Measurements from ENCODE around the gene GPR62. TPM values are rescaled to one million over a fixed set of nuclear protein-coding genes. Genes with fewer than 3 reads are reported as not detected.
"Not testable (repeated sequence)": the region's sequence is repeated elsewhere in the genome, so short reads cannot be mapped to it uniquely, and the experiment has no call there.

Gene GPR62
- total and polyA plus RNA-seq, 9 donors, result 0.15 to 0.83 (median 0.30) TPM

DNA sequence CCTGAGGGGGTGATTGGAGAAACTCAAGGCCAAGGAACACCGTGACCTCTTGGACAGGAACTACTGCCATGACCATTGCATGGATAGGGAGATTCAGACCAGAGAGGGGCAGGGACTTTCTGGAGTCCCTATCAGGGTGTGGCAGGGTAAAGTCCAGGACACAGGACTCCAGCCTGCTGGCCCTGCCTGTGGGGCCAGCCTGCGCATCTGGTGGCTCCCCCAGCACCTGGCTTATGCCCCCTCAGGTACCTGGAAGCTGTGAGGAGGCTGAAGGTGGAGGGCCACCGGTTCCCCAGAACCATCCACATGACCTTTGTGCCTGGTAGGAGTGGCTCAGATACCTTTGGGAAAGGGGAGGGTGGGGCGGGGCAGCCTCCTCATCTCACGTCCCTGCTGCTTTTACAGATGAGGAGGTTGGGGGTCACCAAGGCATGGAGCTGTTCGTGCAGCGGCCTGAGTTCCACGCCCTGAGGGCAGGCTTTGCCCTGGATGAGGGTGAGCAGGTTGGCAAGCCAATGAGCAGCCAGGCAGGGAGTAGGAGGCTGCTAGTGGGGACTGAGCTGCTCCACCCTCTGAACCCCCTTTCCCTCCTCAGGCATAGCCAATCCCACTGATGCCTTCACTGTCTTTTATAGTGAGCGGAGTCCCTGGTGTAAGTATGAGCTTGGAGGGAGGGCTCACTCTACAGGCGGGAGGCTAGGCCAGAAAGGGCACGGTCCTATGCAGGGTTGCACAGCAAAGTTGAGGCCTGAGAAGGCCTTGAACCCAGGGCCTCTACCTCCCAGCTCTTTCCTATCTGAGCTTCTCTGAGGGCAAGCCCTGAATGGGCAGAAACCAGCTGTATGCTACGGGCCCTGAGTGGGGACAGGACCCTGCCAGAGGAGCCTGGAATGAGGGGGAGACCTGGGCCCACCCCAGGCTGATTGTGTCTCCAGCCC, 31.1 kb downstream of the GPR62 start:
- Histone ChIP-seq H3K9me3 (no peaks in the 10 kb centered on the region), H3K4me3 (no peak overlapping the region), H3K4me1 (ENCODE audit: insufficient read depth) (peaks cover 9% of the 10 kb centered on the region), H3K36me3 (no peaks in the 10 kb centered on the region), H3K27me3 (no peaks in the 10 kb centered on the region), H3K27ac (no peak overlapping the region)
- DNase-seq, result no peak
- intact Hi-C loops (cut with DNase I), result no loop called here
- 77 to 79% (median 79%) methylated on average over 11 to 12 of the region's 12 CpGs for WGBS, 3 donors
- TF ChIP-seq, protein P1, sequence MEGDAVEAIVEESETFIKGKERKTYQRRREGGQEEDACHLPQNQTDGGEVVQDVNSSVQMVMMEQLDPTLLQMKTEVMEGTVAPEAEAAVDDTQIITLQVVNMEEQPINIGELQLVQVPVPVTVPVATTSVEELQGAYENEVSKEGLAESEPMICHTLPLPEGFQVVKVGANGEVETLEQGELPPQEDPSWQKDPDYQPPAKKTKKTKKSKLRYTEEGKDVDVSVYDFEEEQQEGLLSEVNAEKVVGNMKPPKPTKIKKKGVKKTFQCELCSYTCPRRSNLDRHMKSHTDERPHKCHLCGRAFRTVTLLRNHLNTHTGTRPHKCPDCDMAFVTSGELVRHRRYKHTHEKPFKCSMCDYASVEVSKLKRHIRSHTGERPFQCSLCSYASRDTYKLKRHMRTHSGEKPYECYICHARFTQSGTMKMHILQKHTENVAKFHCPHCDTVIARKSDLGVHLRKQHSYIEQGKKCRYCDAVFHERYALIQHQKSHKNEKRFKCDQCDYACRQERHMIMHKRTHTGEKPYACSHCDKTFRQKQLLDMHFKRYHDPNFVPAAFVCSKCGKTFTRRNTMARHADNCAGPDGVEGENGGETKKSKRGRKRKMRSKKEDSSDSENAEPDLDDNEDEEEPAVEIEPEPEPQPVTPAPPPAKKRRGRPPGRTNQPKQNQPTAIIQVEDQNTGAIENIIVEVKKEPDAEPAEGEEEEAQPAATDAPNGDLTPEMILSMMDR (IDR thresholded peaks at IDR 0.05), result no peak
- no peak for TF ChIP-seq POLR2A (IDR thresholded peaks at IDR 0.05)
- TF ChIP-seq EP300 (IDR thresholded peaks at IDR 0.05), result no peak

DNA sequence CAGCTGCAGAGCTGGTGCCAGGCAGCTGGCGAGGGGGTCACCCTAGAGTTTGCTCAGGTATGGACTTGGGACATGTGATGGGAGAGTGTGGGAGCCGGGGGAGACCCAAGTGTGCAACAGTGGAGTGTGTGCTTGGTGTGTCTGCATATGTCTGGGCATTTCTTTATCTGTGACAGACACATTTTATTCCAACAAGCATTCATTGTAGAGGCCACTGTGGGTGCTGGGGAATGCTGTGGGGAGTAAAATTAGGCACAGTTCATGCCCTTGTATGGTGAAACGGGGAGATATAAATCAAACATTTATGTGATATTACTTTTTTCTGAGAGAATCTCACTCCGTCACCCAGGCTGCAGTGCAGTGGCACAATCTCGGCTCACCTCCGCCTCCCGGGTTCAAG, 32.4 kb downstream of the GPR62 start:
- peak in 1 of 5 donors; percentile 12 for DNase-seq
- Histone ChIP-seq H3K27me3 (no peaks in the 10 kb centered on the region), H3K4me1 (ENCODE audit: insufficient read depth) (peaks cover 7% of the 10 kb centered on the region), H3K9me3 (no peaks in the 10 kb centered on the region), H3K27ac (no peak overlapping the region), H3K36me3 (no peaks in the 10 kb centered on the region), H3K4me3 (no peak overlapping the region)
- no peak for TF ChIP-seq EP300 (IDR thresholded peaks at IDR 0.05)
- TF ChIP-seq, protein P1 (IDR thresholded peaks at IDR 0.05), result no peak
- TF ChIP-seq POLR2A (IDR thresholded peaks at IDR 0.05), result no peak
- intact Hi-C loops (cut with DNase I), result no loop called here
- 80 to 87% (median 83%) methylated on average over 7 of the region's 7 CpGs for WGBS, 3 donors

DNA sequence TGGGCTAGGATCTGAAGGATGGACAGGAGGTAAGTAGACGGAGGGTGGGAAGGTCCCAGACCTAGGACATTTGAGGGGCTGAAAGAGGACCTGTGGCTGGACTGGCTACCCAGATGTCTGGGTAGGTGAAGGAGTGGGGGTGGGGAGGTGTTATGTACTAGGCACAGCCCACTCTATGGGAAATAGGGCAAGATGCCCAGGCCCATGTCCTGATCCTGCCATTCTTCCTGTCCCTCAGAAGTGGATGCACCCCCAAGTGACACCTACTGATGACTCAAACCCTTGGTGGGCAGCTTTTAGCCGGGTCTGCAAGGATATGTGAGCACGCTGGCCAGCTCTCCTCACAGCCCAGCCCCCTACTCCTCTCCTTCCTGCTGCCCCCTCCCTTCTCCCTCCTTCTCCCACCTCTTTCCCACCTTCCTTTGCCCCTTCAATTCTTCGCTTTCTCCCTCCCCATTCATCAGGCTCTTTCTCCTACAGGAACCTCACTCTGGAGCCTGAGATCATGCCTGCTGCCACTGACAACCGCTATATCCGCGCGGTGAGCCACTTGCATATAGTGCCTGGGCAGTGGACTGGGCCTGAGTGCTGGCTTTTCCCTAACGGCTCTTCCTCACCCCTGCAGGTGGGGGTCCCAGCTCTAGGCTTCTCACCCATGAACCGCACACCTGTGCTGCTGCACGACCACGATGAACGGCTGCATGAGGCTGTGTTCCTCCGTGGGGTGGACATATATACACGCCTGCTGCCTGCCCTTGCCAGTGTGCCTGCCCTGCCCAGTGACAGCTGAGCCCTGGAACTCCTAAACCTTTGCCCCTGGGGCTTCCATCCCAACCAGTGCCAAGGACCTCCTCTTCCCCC, 33.3 kb downstream of the GPR62 start:
- H3K27ac ChIP-seq, result no peak overlapping the region
- no peak for TF ChIP-seq EP300 (IDR thresholded peaks at IDR 0.05)
- TF ChIP-seq POLR2A (IDR thresholded peaks at IDR 0.05), result no peak
- TF ChIP-seq, protein P1 (IDR thresholded peaks at IDR 0.05), result no peak
- H3K36me3 ChIP-seq, result no peaks in the 10 kb centered on the region
- 67 to 72% (median 68%) methylated on average over 15 of the region's 15 CpGs for WGBS, 3 donors
- H3K27me3 ChIP-seq, result no peaks in the 10 kb centered on the region
- peaks cover 7% of the 10 kb centered on the region for H3K4me1 ChIP-seq (ENCODE audit: insufficient read depth)
- intact Hi-C loops (cut with DNase I), result no loop called here
- H3K9me3 ChIP-seq, result no peaks in the 10 kb centered on the region
- H3K4me3 ChIP-seq, result no peak overlapping the region
- DNase-seq, result no peak

DNA sequence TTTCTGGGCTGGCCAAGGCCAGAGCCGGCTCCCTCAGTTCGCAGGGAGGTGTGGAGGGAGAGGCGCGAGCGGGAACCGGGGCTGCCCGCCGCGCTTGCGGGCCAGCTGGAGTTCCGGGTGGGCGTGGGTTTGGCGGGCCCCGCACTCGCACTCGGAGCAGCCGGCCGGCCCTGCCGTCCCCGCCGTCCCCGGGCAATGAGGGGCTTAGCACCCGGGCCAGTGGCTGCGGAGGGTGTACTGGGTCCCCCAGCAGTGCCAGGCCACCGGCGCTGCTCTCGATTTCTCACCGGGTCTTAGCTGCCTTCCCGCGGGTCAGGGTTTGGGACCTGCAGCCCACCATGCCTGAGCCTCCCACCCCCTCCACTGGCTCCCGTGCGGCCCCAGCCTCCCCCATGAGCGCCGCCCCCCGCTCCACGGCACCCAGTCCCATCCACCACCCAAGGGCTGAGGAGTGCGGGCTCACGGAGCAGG, 35.4 kb downstream of the GPR62 start:
- not testable (repeated sequence) for H3K36me3 ChIP-seq

More for the DNA sequence above, 35.4 kb downstream of the GPR62 start:
- H3K4me3 ChIP-seq; H3K27ac ChIP-seq; H3K27me3 ChIP-seq; intact Hi-C loops (cut with DNase I); H3K9me3 ChIP-seq; H3K4me1 ChIP-seq (ENCODE audit: insufficient read depth); DNase-seq: not testable (repeated sequence)
- 56 to 67% (median 56%) methylated on average over 37 to 38 of the region's 38 CpGs for WGBS, 3 donors
